ENCODE data around the gene LIMS1.
A peak's percentile ranks its signal among the peaks of the same experiment; 100 is the strongest.

Gene LIMS1

DNA sequence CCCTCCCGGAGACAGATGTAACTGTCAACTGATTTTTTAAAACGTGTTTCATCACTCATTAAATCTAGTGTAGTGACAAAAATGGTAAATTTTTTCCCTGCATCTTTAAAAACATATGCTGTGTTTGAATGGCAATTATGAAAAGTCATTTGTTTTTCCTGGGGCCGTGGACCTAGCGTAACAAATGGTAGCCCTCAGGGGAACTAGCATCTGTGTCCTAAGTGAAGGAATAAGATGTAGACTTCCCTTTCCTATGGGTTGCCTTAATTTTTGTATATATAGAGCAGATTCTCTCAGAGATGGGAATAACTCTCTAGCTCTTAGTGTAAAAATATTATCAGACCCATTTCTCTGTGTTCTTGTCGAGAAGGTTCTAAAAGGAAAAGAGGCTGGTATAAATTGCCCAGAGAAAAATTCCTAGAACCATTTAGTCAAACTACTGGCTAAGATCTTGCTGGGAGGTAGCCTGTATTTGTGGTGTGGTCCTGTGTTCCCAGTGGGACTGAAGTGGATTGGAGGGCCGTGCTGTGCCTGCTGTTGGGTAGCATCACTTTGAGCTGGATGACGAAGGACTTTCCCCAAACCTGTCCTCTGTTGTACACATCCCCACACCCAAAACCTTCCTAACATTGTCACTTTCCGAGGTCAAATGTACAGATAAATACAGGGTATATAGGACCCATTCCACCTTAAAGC lies 85.8 kb downstream of the LIMS1 start:
- Histone ChIP-seq H3K9me3 (ENCODE audit: control insufficient read depth, insufficient read depth, low read depth, low read length) (no peaks in the 10 kb centered on the region), H3K36me3 (ENCODE audit: control insufficient read depth in 2 of 2, insufficient read depth in 1 of 2, low read length in 2 of 2) (no peaks in the 10 kb centered on the region), H3K4me3 (ENCODE audit: low read depth, low read length) (no peak overlapping the region), H3K27ac (ENCODE audit: extremely low read depth, low read depth, low read length) (no peak overlapping the region), H3K4me1 (ENCODE audit: control insufficient read depth, insufficient read depth, low read length) (peaks cover 39% of the 10 kb centered on the region)
- CTCF ChIA-PET = interaction anchor here (0.6 to 9.2 kb wide), 3 partner anchors 15 to 581 kb away, joined by 3 to 98 read pairs (median 4); no protein-coding TSS in a partner anchor
- TF ChIP-seq GLIS1 (tag by site-specific recombination; IDR thresholded peaks at IDR 0.05) = 0 out of 2 replicates have a peak, but pooled peaks have one; percentile 6
- no peak for TF ChIP-seq ZSCAN16 (tag by site-specific recombination; IDR thresholded peaks at IDR 0.05)
- TF ChIP-seq, protein P1, sequence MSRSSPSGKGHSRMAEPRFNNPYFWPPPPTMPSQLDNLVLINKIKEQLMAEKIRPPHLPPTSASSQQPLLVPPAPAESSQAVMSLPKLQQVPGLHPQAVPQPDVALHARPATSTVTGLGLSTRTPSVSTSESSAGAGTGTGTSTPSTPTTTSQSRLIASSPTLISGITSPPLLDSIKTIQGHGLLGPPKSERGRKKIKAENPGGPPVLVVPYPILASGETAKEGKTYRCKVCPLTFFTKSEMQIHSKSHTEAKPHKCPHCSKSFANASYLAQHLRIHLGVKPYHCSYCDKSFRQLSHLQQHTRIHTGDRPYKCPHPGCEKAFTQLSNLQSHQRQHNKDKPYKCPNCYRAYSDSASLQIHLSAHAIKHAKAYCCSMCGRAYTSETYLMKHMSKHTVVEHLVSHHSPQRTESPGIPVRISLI (tag by site-specific recombination; IDR thresholded peaks at IDR 0.05) = no peak
- peak; percentile 53 for TF ChIP-seq ZNF335 (tag by site-specific recombination; conservative IDR thresholded peaks at IDR 0.05)
- TF ChIP-seq, protein P2, sequence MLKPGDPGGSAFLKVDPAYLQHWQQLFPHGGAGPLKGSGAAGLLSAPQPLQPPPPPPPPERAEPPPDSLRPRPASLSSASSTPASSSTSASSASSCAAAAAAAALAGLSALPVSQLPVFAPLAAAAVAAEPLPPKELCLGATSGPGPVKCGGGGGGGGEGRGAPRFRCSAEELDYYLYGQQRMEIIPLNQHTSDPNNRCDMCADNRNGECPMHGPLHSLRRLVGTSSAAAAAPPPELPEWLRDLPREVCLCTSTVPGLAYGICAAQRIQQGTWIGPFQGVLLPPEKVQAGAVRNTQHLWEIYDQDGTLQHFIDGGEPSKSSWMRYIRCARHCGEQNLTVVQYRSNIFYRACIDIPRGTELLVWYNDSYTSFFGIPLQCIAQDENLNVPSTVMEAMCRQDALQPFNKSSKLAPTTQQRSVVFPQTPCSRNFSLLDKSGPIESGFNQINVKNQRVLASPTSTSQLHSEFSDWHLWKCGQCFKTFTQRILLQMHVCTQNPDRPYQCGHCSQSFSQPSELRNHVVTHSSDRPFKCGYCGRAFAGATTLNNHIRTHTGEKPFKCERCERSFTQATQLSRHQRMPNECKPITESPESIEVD (tag by site-specific recombination; IDR thresholded peaks at IDR 0.05) = peak; percentile 49
- POLR2A ChIA-PET = interaction anchor here (1.4 kb wide), 1 partner anchor 25 kb away, joined by 3 read pairs; no protein-coding TSS in a partner anchor

DNA sequence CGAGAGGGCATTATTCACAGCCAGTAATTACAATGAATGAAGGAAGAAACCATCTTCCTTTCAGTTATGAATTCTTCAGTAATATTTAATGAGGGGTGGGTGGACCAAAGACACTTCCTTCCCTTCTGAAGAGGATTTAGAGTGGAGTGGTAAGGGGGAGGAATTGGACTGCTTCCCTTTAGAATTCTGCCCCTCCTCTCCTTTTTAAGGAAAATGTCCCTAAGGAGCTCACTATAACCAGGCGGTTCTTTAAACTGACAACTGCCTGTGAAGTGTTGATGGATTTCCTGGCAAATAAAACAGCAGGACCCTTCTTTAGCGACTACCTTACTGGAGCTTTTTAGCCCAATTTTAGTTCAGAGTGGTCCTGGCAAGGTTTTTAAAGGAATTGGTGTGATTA lies 86.4 kb downstream of the LIMS1 start:
- CTCF ChIA-PET = interaction anchor here (0.6 to 9.2 kb wide), 3 partner anchors 15 to 581 kb away, joined by 3 to 98 read pairs (median 4); no protein-coding TSS in a partner anchor
- Histone ChIP-seq H3K4me1 (ENCODE audit: control insufficient read depth, insufficient read depth, low read length) (peaks cover 36% of the 10 kb centered on the region), H3K9me3 (ENCODE audit: control insufficient read depth, insufficient read depth, low read depth, low read length) (no peaks in the 10 kb centered on the region), H3K27ac (ENCODE audit: extremely low read depth, low read depth, low read length) (peak overlapping the region; percentile 12; the same call in 1 of the 2 replicates), H3K36me3 (ENCODE audit: control insufficient read depth in 2 of 2, insufficient read depth in 1 of 2, low read length in 2 of 2) (no peaks in the 10 kb centered on the region), H3K4me3 (ENCODE audit: low read depth, low read length) (no peak overlapping the region)
- POLR2A ChIA-PET = interaction anchor here (0.7 to 1.8 kb wide), 3 partner anchors 9 to 172 kb away, joined by 3 to 5 read pairs (median 3); partner anchors contain the start of gene GCC2
- TF ChIP-seq ZNF549 (tag by site-specific recombination; IDR thresholded peaks at IDR 0.05) = no peak
- TF ChIP-seq, protein P3, sequence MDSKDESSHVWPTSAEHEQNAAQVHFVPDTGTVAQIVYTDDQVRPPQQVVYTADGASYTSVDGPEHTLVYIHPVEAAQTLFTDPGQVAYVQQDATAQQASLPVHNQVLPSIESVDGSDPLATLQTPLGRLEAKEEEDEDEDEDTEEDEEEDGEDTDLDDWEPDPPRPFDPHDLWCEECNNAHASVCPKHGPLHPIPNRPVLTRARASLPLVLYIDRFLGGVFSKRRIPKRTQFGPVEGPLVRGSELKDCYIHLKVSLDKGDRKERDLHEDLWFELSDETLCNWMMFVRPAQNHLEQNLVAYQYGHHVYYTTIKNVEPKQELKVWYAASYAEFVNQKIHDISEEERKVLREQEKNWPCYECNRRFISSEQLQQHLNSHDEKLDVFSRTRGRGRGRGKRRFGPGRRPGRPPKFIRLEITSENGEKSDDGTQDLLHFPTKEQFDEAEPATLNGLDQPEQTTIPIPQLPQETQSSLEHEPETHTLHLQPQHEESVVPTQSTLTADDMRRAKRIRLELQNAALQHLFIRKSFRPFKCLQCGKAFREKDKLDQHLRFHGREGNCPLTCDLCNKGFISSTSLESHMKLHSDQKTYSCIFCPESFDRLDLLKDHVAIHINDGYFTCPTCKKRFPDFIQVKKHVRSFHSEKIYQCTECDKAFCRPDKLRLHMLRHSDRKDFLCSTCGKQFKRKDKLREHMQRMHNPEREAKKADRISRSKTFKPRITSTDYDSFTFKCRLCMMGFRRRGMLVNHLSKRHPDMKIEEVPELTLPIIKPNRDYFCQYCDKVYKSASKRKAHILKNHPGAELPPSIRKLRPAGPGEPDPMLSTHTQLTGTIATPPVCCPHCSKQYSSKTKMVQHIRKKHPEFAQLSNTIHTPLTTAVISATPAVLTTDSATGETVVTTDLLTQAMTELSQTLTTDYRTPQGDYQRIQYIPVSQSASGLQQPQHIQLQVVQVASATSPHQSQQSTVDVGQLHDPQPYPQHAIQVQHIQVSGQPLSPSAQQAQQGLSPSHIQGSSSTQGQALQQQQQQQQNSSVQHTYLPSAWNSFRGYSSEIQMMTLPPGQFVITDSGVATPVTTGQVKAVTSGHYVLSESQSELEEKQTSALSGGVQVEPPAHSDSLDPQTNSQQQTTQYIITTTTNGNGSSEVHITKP (tag by site-specific recombination; IDR thresholded peaks at IDR 0.05) = peak; percentile 55; the same call in 1 of the 2 replicates
- TF ChIP-seq ZBTB8A (tag by site-specific recombination; IDR thresholded peaks at IDR 0.05) = 0 out of 2 replicates have a peak, but pooled peaks have one; percentile 11
- peak; percentile 67; the same call in 1 of the 2 replicates for TF ChIP-seq IKZF3 (tag by site-specific recombination; IDR thresholded peaks at IDR 0.05)
- TF ChIP-seq, protein P2 (tag by site-specific recombination; IDR thresholded peaks at IDR 0.05) = peak; percentile 34; the same call in 1 of the 2 replicates
- TF ChIP-seq FEZF1 (tag by site-specific recombination; IDR thresholded peaks at IDR 0.05) = 0 out of 2 replicates have a peak, but pooled peaks have one; percentile 16
- no peak for TF ChIP-seq ZNF561 (tag by site-specific recombination; IDR thresholded peaks at IDR 0.05; ENCODE audit: borderline replicate concordance)
- TF ChIP-seq, protein P4, sequence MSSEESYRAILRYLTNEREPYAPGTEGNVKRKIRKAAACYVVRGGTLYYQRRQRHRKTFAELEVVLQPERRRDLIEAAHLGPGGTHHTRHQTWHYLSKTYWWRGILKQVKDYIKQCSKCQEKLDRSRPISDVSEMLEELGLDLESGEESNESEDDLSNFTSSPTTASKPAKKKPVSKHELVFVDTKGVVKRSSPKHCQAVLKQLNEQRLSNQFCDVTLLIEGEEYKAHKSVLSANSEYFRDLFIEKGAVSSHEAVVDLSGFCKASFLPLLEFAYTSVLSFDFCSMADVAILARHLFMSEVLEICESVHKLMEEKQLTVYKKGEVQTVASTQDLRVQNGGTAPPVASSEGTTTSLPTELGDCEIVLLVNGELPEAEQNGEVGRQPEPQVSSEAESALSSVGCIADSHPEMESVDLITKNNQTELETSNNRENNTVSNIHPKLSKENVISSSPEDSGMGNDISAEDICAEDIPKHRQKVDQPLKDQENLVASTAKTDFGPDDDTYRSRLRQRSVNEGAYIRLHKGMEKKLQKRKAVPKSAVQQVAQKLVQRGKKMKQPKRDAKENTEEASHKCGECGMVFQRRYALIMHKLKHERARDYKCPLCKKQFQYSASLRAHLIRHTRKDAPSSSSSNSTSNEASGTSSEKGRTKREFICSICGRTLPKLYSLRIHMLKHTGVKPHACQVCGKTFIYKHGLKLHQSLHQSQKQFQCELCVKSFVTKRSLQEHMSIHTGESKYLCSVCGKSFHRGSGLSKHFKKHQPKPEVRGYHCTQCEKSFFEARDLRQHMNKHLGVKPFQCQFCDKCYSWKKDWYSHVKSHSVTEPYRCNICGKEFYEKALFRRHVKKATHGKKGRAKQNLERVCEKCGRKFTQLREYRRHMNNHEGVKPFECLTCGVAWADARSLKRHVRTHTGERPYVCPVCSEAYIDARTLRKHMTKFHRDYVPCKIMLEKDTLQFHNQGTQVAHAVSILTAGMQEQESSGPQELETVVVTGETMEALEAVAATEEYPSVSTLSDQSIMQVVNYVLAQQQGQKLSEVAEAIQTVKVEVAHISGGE (tag by site-specific recombination; conservative IDR thresholded peaks at IDR 0.05; ENCODE audit: low read depth) = no peak
- peak; percentile 58; the same call in 1 of the 2 replicates for TF ChIP-seq ZNF335 (tag by site-specific recombination; conservative IDR thresholded peaks at IDR 0.05)
- TF ChIP-seq ZSCAN23 (tag by site-specific recombination; IDR thresholded peaks at IDR 0.05) = no peak
- peak; percentile 68; the same call in 1 of the 2 replicates for TF ChIP-seq TCF7L2 (IDR thresholded peaks at IDR 0.05; ENCODE audit: borderline replicate concordance, low read depth, low read length)
- 0 out of 2 replicates have a peak, but pooled peaks have one; percentile 17 for TF ChIP-seq ZNF423 (tag by site-specific recombination; IDR thresholded peaks at IDR 0.05)
